Thyroid gland (tissue), 4 donors: ENCODE data around the gene HIVEP2. TPM values are rescaled to one million over a fixed set of nuclear protein-coding genes. Genes with fewer than 3 reads are reported as not detected.

Experiments
- DNase-seq, 2 donors: peaks; one replicate each; pipeline ENCODE4 v3.0.0-alpha.2; 2019
- H3K27ac ChIP-seq, 3 donors: fragments of 200-600 bp; sonication (generic); 1 replicate in 2 of 3; 2 replicates in 1 of 3; pipeline ENCODE4 v1.5.1; 2016 to 2019; ENCODE audit warnings: mild to moderate bottlenecking in 1 of 3, moderate library complexity in 1 of 3
- H3K27me3 ChIP-seq: fragments of 200-600 bp; sonication (generic); one replicate; pipeline ENCODE4 v1.5.1; 2019
- H3K36me3 ChIP-seq, 2 donors: fragments of 200-600 bp; sonication (generic); one replicate each; pipeline ENCODE4 v1.5.1; 2016 to 2019
- H3K4me1 ChIP-seq, 2 donors: fragments of 200-600 bp; sonication (generic); one replicate each; pipeline ENCODE4 v1.5.1; 2017 to 2019
- H3K4me3 ChIP-seq, 3 donors: fragments of 200-600 bp; sonication (generic); replicated peaks in 1 of 3; 1 replicate in 2 of 3; 2 replicates in 1 of 3; pipeline ENCODE4 v1.5.1; 2016; ENCODE audit warnings: mild to moderate bottlenecking in 1 of 3
- H3K9me3 ChIP-seq: fragments of 200-600 bp; sonication (generic); one replicate; pipeline ENCODE4 v1.5.1; 2017
- CTCF ChIP-seq, 6 experiments: fragments of 200-600 bp in 3 of 6; fragments of 450-650 bp in 3 of 6; sonication (generic) in 3 of 6; IDR thresholded peaks; one replicate each; pipeline ENCODE4 v1.5.1; 2016 to 2019; ENCODE audit warnings: antibody characterized with exemption in 6 of 6, mild to moderate bottlenecking in 2 of 6, inconsistent platforms in 1 of 6, moderate library complexity in 1 of 6
- POLR2A ChIP-seq, 2 donors: fragments of 450-650 bp; IDR thresholded peaks; one replicate each; pipeline ENCODE4 v1.6.1; 2017; ENCODE audit warnings: antibody characterized with exemption in 2 of 2, mild to moderate bottlenecking in 2 of 2, moderate library complexity in 1 of 2
- WGBS, 2 donors: methylation state at CpG; one replicate each; pipeline ENCODE4 v1.1.5; 2017; 5-methylcytosine and 5-hydroxymethylcytosine counted together
- intact Hi-C: fragments of 100-400 bp; cut with DNase I; formaldehyde crosslinking; loops from one replicate; pipeline ENCODE4 v1.15.1; 2023
- total RNA-seq, 4 donors: library from RNA; depleted of rRNA; stranded (reverse); fragments of >200 nt; gene quantifications; one replicate each; pipeline ENCODE4 v1.2.3, GENCODE V29; 2016

Gene HIVEP2
- total RNA-seq, 4 donors from 2014 or later, result 23.3 to 41.8 (median 26.4) TPM

- TF ChIP-seq POLR2A (IDR thresholded peaks at IDR 0.05), result no peak
- no peak for TF ChIP-seq CTCF (IDR thresholded peaks at IDR 0.05)
- Histone ChIP-seq H3K27me3 (no peaks in the 10 kb centered on the region), H3K36me3 (no peaks in the 10 kb centered on the region), H3K9me3 (no peaks in the 10 kb centered on the region), H3K27ac (no peak overlapping the region), H3K4me3 (no peak overlapping the region), H3K4me1 (no peaks in the 10 kb centered on the region)
- intact Hi-C loops, result no loop called here
- DNase-seq, result peak; percentile 44 to 58
- WGBS, 2 donors, result 92 to 100% methylated on average over 1 of the region's 1 CpG
These were observed 139.9 kb downstream of the HIVEP2 start for GRCh38 chr6:142805042-142805441.

- no peak for TF ChIP-seq CTCF (IDR thresholded peaks at IDR 0.05)
- TF ChIP-seq POLR2A (IDR thresholded peaks at IDR 0.05), result no peak
- no peaks in the 10 kb centered on the region for H3K4me1 ChIP-seq
- intact Hi-C loops, result no loop called here
- H3K36me3 ChIP-seq, result no peaks in the 10 kb centered on the region
- H3K9me3 ChIP-seq, result no peaks in the 10 kb centered on the region
- H3K27ac ChIP-seq, result no peak overlapping the region
- DNase-seq, result no peak
- H3K27me3 ChIP-seq, result no peaks in the 10 kb centered on the region
- no peak overlapping the region for H3K4me3 ChIP-seq
These were observed 140.5 kb downstream of the HIVEP2 start for GRCh38 chr6:142804490-142804889.

- Histone ChIP-seq H3K9me3 (no peaks in the 10 kb centered on the region), H3K4me1 (peaks cover under 1 to 1% of the 10 kb centered on the region in 2 donors), H3K27me3 (no peaks in the 10 kb centered on the region), H3K36me3 (no peaks in the 10 kb centered on the region), H3K27ac (no peak overlapping the region), H3K4me3 (no peak overlapping the region)
- TF ChIP-seq POLR2A (IDR thresholded peaks at IDR 0.05) (no peak), CTCF (IDR thresholded peaks at IDR 0.05) (no peak)
- intact Hi-C loops, result no loop called here
- 95 to 98% methylated on average over 2 of the region's 2 CpGs for WGBS, 2 donors
- DNase-seq, result no peak
These were observed 141.4 kb downstream of the HIVEP2 start for GRCh38 chr6:142803495-142804058.

- Histone ChIP-seq H3K36me3 (no peaks in the 10 kb centered on the region), H3K4me3 (no peak overlapping the region), H3K9me3 (no peaks in the 10 kb centered on the region), H3K27me3 (no peaks in the 10 kb centered on the region), H3K27ac (no peak overlapping the region), H3K4me1 (peaks cover 5 to 6% of the 10 kb centered on the region in 2 donors)
- intact Hi-C loops, result no loop called here
- no peak for TF ChIP-seq CTCF (IDR thresholded peaks at IDR 0.05)
- no peak for TF ChIP-seq POLR2A (IDR thresholded peaks at IDR 0.05)
- DNase-seq, result no peak
These were observed 141.9 kb downstream of the HIVEP2 start for GRCh38 chr6:142803032-142803431.

GRCh38 chr6:142802124-142802523, 142.9 kb downstream of the HIVEP2 start:
- TF ChIP-seq CTCF (IDR thresholded peaks at IDR 0.05) (no peak), POLR2A (IDR thresholded peaks at IDR 0.05) (no peak)
- peak; percentile 11 to 25 for DNase-seq
- 55 to 66% methylated on average over 1 of the region's 1 CpG for WGBS, 2 donors
- Histone ChIP-seq H3K4me3 (no peak overlapping the region), H3K27ac (no peak overlapping the region), H3K27me3 (no peaks in the 10 kb centered on the region), H3K36me3 (no peaks in the 10 kb centered on the region), H3K4me1 (peaks cover 9 to 10% of the 10 kb centered on the region in 2 donors), H3K9me3 (no peaks in the 10 kb centered on the region)
- intact Hi-C loops, result no loop called here
